Hematopoietic multipotent progenitor cell (in vitro differentiated cells): ENCODE measurements around the gene C1orf21. TPM values are rescaled to one million over a fixed set of nuclear protein-coding genes. Genes with fewer than 3 reads are reported as not detected.

ENCODE experiments used
- DNase-seq, 3 donors: peaks; one replicate each; pipeline ENCODE4 v3.0.0-alpha.2; 2011 to 2015; ENCODE audit warnings: low read depth in 2 of 3, low spot score in 2 of 3
- total RNA-seq: library from RNA; depleted of rRNA; stranded (reverse); fragments of >200 nt; gene quantifications from one replicate; pipeline ENCODE4 v1.2.3, GENCODE V29; 2012

Gene C1orf21
- total RNA-seq, 1 donor: 7.0 TPM

DNA sequence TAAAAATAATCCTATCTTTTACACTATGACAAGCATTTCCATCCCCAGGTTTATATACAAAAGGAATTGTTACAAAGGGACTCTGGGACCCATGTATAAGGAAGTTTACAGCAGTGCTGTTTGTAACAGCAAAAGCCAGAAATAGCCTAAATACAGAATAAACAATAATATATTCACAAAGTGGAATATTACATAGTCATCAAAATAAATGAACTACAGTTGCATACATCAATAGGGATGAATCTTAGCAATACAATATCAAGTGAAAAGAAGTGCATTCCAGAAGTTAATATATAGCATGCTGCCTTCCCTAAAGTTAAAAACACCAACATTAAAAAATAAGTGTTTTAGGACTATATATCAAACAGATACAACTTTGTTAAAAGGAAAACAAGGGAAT, 290.5 kb downstream of the C1orf21 start:
- no peak for DNase-seq
